Activated CD4-positive, CD25-positive, alpha-beta regulatory T cell treated with anti-CD3 and anti-CD28 coated beads, Interleukin-2, amount 50 U/mL, for 16 hours (primary cell): ENCODE data around the gene ACP4.
"Not testable (repeated sequence)": the region's sequence is repeated elsewhere in the genome, so short reads cannot be mapped to it uniquely, and the experiment has no call there.

Experiments used
- DNase-seq: peaks from one replicate; pipeline ENCODE4 v3.0.0-alpha.2; 2020; ENCODE audit warnings: low read depth, low spot score

Gene ACP4

DNA sequence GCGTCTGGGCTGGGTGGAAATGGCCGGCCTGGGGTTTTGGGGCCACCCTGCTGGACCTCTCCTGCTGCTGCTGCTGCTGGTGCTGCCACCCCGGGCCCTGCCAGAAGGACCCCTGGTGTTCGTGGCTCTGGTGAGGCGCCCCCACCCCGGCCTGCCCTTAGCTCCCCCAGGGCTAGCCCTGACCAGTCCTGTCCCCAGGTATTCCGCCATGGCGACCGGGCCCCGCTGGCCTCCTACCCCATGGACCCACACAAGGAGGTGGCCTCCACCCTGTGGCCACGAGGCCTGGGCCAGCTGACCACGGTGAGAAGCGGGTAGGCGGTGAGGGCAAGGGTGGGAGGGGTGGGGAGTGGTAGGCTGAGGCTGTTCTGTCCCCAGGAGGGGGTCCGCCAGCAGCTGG lies at the start of gene ACP4:
Gene ACP4, plus strand, starts transcription at position 20 of the 400 bp plus-strand sequence. Its CDS starts 0 bp downstream, at position 20.
- no peak for DNase-seq

DNA sequence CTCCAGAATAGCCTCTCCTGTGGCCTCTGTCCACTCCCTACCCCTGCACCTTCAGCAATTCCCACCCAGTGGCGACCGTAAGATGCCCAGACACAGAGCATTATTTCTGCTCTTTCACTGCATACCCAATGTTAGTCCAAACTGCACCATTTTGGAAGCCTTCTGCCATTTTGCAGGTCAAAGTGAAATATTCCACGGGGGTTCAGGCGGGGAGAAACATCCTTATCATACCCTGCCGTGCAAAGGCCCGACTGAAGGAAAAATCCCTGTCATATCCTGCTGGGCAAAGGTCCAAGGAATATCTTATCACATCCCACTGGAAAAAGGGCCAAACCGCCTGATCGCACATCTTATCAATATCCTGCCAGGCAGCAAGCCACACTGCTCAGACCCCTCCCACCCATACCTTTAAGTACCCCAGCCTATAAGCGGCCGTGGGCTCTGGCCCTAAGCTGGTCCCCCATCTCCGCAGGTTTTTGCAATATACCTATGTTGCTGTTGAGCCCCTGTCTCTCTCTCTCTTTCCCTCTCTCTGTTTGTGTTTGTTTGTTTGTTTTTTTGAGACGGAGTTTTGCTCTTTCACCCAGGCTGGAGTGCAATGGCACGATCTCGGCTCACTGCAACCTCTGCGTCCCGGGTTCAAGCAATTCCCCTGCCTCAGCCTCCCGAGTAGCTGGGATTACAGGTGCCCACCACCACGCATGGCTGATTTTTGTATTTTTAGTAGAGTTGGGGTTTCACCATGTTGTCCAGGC lies 48.9 kb upstream of the ACP4 start:
- no peak for DNase-seq

GRCh38 chr19:50743537-50743936 lies 46.7 kb upstream of the ACP4 start:
- no peak for DNase-seq

- DNase-seq, result no peak
These were observed 45.0 kb upstream of the ACP4 start for GRCh38 chr19:50745221-50745620.

DNA sequence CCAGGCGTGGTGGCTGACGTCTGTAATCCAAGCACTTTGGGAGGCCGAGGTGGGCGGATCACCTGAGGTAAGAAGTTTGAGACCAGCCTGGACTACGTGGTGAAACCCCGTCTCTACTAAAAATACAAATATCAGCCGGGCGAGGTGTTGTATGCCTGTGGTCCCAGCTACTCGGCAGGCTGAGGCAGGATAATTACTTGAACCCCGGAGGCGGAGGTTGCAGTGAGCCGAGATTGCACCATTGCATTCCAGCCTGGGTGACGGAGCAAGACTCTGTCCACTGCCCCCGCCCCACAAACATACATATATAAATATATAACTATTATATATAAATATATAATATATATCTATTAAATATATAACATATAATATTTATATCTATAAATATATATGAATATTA lies 43.1 kb upstream of the ACP4 start:
- DNase-seq, result not testable (repeated sequence)

DNA sequence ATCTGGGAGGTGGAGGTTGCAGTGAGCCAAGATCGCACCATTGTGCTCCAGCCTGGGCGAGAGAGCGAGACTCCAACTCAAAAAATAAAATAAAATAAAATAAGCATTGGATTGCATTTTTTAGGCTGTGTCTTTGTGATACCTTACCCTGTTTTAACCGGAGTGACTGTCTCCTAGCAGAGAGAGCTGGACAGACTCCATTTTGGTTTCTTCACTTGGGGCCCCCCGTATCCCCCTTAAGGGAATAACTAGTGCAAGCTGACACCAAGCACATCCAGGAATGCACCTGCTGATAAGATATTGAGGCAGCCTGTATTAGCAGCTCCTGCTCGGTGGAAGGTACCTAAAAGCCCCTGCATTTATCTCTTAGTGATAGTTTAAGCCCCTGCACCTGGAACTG lies 40.7 kb upstream of the ACP4 start:
- no peak for DNase-seq

- DNase-seq, result no peak
These were observed 40.2 kb upstream of the ACP4 start for GRCh38 chr19:50750010-50750409.

GRCh38 chr19:50753879-50754278 lies 36.3 kb upstream of the ACP4 start:
- no peak for DNase-seq

DNA sequence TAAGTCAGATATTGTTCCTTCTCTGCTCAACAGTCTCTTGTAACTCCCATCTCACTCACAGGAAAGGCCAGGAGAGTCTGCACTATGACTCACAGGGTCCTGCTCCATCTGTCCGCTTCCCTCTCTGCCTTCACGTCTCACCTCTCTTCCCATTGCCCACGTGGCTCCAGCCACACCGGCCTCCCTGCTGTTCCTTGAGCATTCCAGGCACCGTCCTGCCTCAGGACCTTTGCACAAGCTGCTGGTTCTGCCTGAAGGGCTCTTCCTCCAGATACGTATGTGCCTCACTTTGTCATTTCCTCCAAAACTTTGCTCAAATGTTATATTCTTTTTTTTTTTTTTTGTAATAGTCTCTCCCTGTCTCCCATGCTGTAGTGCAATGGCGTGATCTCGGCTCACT lies 34.0 kb upstream of the ACP4 start:
- not testable (repeated sequence) for DNase-seq

GRCh38 chr19:50757624-50758023 lies 32.6 kb upstream of the ACP4 start:
- DNase-seq, result not testable (repeated sequence)

DNA sequence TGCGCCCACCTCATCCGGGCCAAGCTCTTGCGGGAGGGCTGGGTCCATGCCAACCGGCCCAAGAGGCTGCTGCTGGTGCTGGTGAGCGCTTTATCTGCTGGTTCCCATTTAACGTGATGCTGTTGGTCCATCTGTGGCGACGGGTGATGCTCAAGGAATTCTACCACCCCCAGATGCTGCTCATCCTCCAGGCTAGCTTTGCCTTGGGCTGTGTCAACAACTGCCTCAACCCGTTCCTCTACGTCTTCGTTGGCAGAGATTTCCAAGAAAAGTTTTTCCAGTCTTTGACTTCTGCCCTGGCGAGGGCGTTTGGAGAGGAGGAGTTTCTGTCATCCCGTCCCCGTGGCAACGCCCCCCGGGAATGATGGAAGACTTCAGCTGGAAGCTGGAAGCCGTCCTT lies 31.1 kb upstream of the ACP4 start:
- not testable (repeated sequence) for DNase-seq

DNA sequence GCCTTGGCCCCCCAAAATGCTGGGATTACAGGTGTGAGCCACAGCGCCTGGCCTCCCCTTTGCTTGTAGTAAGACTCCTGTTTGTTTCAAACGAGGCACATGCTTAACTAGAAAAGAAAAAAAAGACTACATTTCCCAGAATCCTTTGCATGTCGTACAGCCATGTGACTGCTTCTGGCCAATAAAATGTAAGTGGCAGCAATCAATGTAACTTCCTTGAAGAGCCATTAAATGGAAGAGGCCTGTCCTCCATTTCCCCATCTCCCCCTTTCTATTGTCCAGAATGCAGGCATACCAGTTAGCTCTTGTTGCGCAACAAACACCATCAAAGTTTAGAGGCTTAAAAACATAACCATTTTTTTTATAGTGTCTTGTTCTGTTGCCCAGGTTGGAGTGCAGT lies 30.3 kb upstream of the ACP4 start:
- DNase-seq, result no peak

DNA sequence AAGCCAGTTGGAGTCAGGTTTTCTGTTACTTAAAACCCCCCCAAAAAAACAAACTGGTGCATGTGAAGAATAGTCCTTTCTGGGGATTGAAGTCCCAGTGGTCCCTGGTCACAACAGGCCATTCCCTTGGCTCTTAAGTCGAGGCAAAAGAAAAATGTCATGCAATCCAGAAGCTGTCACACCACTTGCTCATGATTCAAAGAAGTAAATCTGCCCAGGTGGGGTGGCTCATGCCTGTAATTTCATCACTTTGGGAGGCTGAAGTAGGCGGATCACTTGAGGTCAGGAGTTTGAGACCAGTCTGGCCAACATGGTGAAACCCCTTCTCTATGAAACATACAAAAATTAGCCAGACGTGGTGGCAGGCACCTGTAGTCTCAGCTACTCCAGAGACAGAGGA lies 28.7 kb upstream of the ACP4 start:
- not testable (repeated sequence) for DNase-seq

DNA sequence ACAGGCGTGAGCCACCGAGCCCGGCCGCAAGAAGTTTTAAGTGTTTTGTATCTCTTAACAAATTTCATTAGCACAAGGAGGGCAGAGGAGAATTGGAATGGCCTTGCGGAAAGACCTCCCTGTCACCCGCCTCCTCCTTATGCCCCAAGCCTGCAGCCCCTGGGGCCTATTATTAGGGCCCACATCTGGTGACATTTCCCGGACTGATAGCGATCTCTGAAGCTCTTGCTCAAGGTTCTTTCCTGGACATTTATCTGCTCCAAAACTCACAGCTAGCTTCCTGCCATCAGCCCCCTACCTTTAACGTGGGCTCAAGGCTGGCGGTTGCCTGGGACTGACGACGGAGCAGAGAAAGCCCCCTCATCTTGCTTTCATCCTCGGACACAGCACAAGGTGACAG lies 26.7 kb upstream of the ACP4 start:
- not testable (repeated sequence) for DNase-seq

DNA sequence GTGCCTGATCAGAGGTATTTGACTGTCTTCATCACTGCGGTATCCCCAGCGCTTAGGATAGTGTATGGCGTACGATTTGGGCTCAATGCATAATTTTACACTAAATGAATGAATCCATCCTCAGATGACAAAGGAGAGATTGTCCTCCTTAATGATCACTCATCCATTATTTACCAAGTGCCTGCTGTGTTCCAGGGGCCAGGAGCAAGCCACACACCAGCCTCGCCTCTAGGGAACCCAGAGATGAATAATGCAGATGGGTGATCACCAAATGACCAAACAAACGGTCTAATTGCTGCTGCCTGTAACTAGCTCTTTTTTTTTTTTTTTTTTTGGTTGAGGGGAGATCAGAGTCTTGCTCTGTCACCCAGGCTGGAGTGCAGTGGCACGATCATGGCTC lies 25.8 kb upstream of the ACP4 start:
- no peak for DNase-seq

GRCh38 chr19:50766746-50767145 lies 23.5 kb upstream of the ACP4 start:
- not testable (repeated sequence) for DNase-seq

GRCh38 chr19:50767263-50767662 lies 23.0 kb upstream of the ACP4 start:
- not testable (repeated sequence) for DNase-seq

GRCh38 chr19:50768277-50768676 lies 21.9 kb upstream of the ACP4 start:
- no peak for DNase-seq

DNA sequence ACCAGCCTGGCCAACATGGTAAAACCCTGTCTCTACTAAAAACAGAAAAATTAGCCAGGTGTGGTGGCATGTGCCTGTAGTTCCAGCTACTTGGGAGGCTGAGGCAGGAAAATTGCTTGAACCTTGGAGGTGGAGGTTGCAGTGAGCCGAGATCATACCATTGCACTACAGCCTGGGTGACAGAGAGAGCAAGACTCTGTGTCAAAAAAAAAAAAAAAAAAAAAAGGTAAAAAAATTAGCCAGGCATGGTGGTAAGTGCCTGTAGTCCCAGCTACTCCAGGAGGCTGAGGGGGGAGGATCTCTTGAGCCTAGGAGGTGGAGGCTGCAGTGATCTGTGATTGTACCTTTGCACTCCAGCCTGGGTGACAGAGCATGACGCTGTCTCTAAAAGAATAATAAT lies 20.1 kb upstream of the ACP4 start, which contains the start of gene GPR32:
Gene GPR32, plus strand, starts transcription at position 301 of the 400 bp plus-strand sequence. CDS start 137 bp downstream, outside the sequence.
- not testable (repeated sequence) for DNase-seq

GRCh38 chr19:50770888-50771287 lies 19.3 kb upstream of the ACP4 start:
- DNase-seq, result no peak

DNA sequence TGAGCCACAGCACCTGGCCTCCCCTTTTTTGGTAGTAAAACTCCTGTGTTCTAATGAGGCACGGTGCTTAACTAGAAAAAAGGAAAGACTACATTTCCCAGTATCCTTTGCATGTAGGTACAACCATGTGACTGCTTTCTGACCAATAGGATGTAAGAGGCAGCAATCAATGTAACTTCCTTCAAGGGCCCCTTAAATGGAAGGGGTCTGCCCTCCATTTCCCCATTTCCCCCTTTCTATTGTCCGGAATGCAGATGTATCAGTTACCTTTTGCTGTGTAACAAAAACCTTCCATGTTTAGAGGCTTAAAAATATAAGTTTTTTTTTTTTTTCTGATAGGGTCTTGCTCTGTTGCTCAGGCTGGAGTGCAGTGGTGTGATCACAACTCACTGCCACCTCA lies 17.7 kb upstream of the ACP4 start:
- no peak for DNase-seq

DNA sequence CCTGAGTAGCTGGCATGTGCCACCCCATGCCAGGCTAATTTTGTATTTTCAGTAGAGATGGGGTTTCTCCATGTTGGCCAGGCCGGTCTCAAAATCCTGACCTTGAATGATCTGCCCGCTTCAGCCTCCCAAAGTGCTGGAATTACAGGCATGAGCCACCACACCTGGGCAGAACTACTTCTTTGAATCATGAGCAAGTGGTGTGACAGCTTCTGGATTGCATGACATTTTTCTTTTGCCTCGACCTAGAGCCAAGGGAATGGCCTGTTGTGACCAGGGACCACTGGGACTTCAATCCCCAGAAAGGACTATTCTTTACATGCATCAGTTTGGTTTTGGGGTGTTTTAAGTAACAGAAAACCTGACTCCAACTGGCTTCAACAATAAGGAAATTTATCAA lies 17.3 kb upstream of the ACP4 start:
- not testable (repeated sequence) for DNase-seq

GRCh38 chr19:50773454-50773853 lies 16.8 kb upstream of the ACP4 start:
- DNase-seq, result not testable (repeated sequence)

DNA sequence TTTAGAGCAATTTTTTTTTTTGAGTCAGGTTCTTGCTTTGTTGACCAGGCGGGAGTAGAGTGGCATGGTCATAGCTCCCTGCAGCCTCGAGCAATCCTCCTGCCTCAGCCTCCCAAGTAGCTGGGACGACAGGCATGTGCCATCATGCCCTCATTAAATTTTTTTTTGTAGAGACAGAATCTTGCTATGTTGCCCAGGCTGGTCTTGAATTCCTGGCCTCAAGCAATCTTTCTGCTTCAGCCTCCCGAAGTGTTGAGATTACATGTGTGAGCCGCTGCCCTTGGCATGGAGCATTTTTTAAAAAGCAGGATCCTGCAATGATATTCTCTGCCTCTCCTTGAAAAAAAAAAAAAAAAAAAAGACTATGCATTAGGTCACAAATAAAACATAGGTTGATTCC lies 14.1 kb upstream of the ACP4 start:
- no peak for DNase-seq
